ENCODE measurements around the gene PPL.
"Not testable (repeated sequence)": the region's sequence is repeated elsewhere in the genome, so short reads cannot be mapped to it uniquely, and the experiment has no call there.

The PPL gene

DNA sequence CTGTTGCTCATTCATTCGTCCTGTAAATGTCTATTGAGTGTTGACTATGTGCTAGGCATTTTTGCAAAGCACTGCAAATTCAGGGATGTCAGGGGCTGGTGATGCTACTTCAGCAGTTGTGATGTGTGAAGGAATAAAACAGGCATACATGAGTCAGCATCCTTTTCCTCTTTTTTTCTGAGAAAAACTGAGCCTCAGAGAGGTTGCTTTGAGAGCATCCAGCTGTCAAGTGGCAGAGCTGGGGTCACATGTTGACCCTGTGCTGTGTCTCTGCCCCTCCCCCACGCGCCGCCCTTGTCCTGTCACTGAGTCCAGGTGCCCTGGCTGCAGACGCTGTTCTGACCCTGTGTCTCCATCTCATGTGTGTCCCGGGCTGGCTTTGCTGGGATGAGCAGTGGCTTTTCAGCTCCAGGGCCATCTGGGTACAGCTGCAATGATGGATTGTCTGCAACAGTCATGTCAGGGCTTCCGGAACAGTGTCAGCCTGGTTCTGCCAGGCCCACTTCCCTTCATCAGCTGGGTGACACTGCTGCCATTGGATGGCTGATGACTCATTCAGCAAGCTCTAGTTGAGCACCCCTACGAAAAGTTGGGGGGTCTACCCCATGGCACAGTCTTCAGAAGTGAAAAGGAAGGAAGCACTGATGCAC lies 36.1 kb upstream of the PPL start:
- Histone ChIP-seq H4K20me1 (ENCODE audit: insufficient read depth, low read length) (no peaks in the 10 kb centered on the region), H3K36me3 (ENCODE audit: insufficient read depth, low read length) (no peaks in the 10 kb centered on the region), H3K27me3 (ENCODE audit: insufficient read depth, low read length) (peaks cover 3% of the 10 kb centered on the region; the same call in 1 of the 2 replicates), H3K9me3 (ENCODE audit: low read length) (no peaks in the 10 kb centered on the region), H3K4me3 (ENCODE audit: low read depth, low read length, poor library complexity, severe bottlenecking) (no peak overlapping the region), H3K79me2 (ENCODE audit: insufficient read depth, low read length) (no peaks in the 10 kb centered on the region), H3K9ac (ENCODE audit: low read length) (no peak overlapping the region), H3K9me2 (ENCODE audit: low read depth, low read length) (no peaks in the 10 kb centered on the region), H2AFZ (ENCODE audit: low read length) (no peak overlapping the region), H3K4me2 (ENCODE audit: low read length) (no peak overlapping the region), H3K4me1 (ENCODE audit: insufficient read depth, low read length, severe bottlenecking) (peaks cover 4% of the 10 kb centered on the region), H3F3A (ENCODE audit: insufficient read depth, low read length) (no peaks in the 10 kb centered on the region), H3K27ac (ENCODE audit: low read depth, low read length, poor library complexity, severe bottlenecking) (no peak overlapping the region)
- TF ChIP-seq, protein P1, sequence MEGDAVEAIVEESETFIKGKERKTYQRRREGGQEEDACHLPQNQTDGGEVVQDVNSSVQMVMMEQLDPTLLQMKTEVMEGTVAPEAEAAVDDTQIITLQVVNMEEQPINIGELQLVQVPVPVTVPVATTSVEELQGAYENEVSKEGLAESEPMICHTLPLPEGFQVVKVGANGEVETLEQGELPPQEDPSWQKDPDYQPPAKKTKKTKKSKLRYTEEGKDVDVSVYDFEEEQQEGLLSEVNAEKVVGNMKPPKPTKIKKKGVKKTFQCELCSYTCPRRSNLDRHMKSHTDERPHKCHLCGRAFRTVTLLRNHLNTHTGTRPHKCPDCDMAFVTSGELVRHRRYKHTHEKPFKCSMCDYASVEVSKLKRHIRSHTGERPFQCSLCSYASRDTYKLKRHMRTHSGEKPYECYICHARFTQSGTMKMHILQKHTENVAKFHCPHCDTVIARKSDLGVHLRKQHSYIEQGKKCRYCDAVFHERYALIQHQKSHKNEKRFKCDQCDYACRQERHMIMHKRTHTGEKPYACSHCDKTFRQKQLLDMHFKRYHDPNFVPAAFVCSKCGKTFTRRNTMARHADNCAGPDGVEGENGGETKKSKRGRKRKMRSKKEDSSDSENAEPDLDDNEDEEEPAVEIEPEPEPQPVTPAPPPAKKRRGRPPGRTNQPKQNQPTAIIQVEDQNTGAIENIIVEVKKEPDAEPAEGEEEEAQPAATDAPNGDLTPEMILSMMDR (IDR thresholded peaks at IDR 0.05; ENCODE audit: low read length) = no peak
- TF ChIP-seq EZH2 (IDR thresholded peaks at IDR 0.05; ENCODE audit: borderline replicate concordance, low read length) = no peak

DNA sequence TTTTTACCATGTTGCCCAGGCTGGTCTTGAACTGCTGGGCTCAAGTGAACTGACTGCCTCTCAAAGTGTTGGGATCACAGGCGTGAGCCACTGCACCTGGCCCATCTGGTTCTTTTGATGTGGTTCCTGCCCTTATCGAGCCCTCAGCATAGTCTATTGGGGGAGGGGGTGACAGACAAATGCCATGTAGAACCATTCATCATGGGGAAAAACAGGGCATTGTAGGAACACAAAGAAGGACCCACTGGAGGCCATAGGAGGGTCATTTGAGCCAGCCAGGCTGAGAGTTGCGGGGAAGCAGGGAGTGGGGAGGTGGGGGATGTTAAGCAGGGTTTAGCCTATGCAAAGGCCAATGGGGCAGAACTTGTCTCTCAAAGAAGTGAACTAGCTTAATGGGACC lies 33.1 kb upstream of the PPL start:
- H3K4me3 ChIP-seq (ENCODE audit: low read depth, low read length, poor library complexity, severe bottlenecking) = no peak overlapping the region
- no peak overlapping the region for H3K27ac ChIP-seq (ENCODE audit: low read depth, low read length, poor library complexity, severe bottlenecking)
- no peaks in the 10 kb centered on the region for H3K9me2 ChIP-seq (ENCODE audit: low read depth, low read length)
- peaks cover 3% of the 10 kb centered on the region; the same call in 1 of the 2 replicates for H3K27me3 ChIP-seq (ENCODE audit: insufficient read depth, low read length)
- H3F3A ChIP-seq (ENCODE audit: insufficient read depth, low read length) = no peaks in the 10 kb centered on the region
- no peak overlapping the region for H2AFZ ChIP-seq (ENCODE audit: low read length)
- H3K9me3 ChIP-seq (ENCODE audit: low read length) = no peaks in the 10 kb centered on the region
- H3K4me1 ChIP-seq (ENCODE audit: insufficient read depth, low read length, severe bottlenecking) = no peaks in the 10 kb centered on the region
- no peak overlapping the region for H3K9ac ChIP-seq (ENCODE audit: low read length)
- no peaks in the 10 kb centered on the region for H4K20me1 ChIP-seq (ENCODE audit: insufficient read depth, low read length)
- TF ChIP-seq EZH2 (IDR thresholded peaks at IDR 0.05; ENCODE audit: borderline replicate concordance, low read length) = no peak
- TF ChIP-seq, protein P1 (IDR thresholded peaks at IDR 0.05; ENCODE audit: low read length) = no peak
- H3K36me3 ChIP-seq (ENCODE audit: insufficient read depth, low read length) = no peaks in the 10 kb centered on the region
- no peaks in the 10 kb centered on the region for H3K79me2 ChIP-seq (ENCODE audit: insufficient read depth, low read length)
- no peak overlapping the region for H3K4me2 ChIP-seq (ENCODE audit: low read length)

DNA sequence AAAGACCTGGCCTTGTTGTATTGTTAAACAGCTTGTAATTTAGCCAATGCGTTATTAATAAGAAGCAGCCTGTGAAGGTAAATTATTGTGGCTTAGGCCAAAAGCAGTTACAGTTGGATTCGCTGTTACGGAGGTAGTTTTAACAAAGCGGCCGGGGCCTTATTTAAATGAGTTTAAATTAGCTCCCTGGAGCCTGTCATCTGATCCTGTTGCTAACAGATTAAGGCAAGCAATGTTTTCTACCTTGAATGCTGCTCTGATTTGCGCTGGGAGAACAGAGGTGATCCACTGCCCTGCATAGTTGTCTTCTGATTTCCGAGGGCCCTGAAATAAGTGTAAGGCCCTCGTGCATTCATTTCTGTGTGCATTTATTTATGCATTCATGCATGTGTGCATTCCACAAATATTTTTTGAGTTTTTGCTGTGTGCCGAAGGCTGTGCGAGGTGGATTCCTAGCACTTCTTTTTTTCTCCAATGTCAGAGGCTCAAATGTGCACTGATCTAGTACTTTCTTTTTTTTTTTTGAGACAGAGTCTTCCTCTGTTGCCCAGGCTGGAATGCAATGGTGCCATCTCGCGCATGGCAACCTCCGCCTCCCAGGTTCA lies 32.0 kb upstream of the PPL start:
- Histone ChIP-seq H3K9me3 (ENCODE audit: low read length) (no peaks in the 10 kb centered on the region), H3K4me1 (ENCODE audit: insufficient read depth, low read length, severe bottlenecking) (no peaks in the 10 kb centered on the region), H3K27ac (ENCODE audit: low read depth, low read length, poor library complexity, severe bottlenecking) (no peak overlapping the region), H2AFZ (ENCODE audit: low read length) (no peak overlapping the region), H3K9ac (ENCODE audit: low read length) (no peak overlapping the region), H4K20me1 (ENCODE audit: insufficient read depth, low read length) (no peaks in the 10 kb centered on the region), H3K27me3 (ENCODE audit: insufficient read depth, low read length) (peaks cover 3% of the 10 kb centered on the region; the same call in 1 of the 2 replicates), H3K9me2 (ENCODE audit: low read depth, low read length) (no peaks in the 10 kb centered on the region), H3F3A (ENCODE audit: insufficient read depth, low read length) (no peaks in the 10 kb centered on the region), H3K36me3 (ENCODE audit: insufficient read depth, low read length) (no peaks in the 10 kb centered on the region), H3K79me2 (ENCODE audit: insufficient read depth, low read length) (no peaks in the 10 kb centered on the region), H3K4me3 (ENCODE audit: low read depth, low read length, poor library complexity, severe bottlenecking) (no peak overlapping the region), H3K4me2 (ENCODE audit: low read length) (no peak overlapping the region)
- TF ChIP-seq, protein P1 (IDR thresholded peaks at IDR 0.05; ENCODE audit: low read length) = no peak
- TF ChIP-seq EZH2 (IDR thresholded peaks at IDR 0.05; ENCODE audit: borderline replicate concordance, low read length) = no peak

DNA sequence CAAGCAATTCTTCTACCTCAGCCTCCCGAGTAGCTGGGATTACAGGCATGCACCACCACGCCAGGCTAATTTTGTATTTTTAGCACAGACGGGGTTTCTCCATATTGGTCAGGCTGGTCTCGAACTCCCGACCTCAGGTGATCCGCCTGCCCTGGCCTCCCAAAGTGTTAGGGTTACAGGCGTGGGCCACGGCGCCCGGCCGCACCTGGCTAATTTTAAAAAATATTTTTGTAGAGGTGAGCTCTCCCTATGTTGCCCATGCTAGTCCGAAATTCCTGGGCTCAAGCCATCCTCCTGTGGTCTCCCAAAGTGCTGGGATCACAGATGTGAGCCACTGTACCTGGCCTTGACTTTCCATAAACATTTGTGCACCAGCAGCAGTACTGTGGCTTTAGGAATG lies 31.3 kb upstream of the PPL start:
- H3K27me3 ChIP-seq (ENCODE audit: insufficient read depth, low read length); H3K4me3 ChIP-seq (ENCODE audit: low read depth, low read length, poor library complexity, severe bottlenecking); H3K9me3 ChIP-seq (ENCODE audit: low read length); H2AFZ ChIP-seq (ENCODE audit: low read length); H3K79me2 ChIP-seq (ENCODE audit: insufficient read depth, low read length); H3K9ac ChIP-seq (ENCODE audit: low read length); H4K20me1 ChIP-seq (ENCODE audit: insufficient read depth, low read length); H3K27ac ChIP-seq (ENCODE audit: low read depth, low read length, poor library complexity, severe bottlenecking); H3K36me3 ChIP-seq (ENCODE audit: insufficient read depth, low read length); H3F3A ChIP-seq (ENCODE audit: insufficient read depth, low read length); H3K4me2 ChIP-seq (ENCODE audit: low read length); H3K9me2 ChIP-seq (ENCODE audit: low read depth, low read length); H3K4me1 ChIP-seq (ENCODE audit: insufficient read depth, low read length, severe bottlenecking): not testable (repeated sequence)

Measured in OCI-LY1 (cell line).